SK-N-SH (cell line): Measurements from ENCODE around the gene TP63.

Experiments used
- EP300 ChIP-seq, 2 experiments: IDR thresholded peaks; 2 replicates each; pipeline versions ENCODE4 v1.4.0 to v1.6.1; 2012; ENCODE audit warnings: borderline replicate concordance in 1 of 2, low read depth in 1 of 2, low read length in 1 of 2
- GATA2 ChIP-seq: sonication (generic); formaldehyde crosslinking; IDR thresholded peaks from 2 replicates; pipeline ENCODE4 v1.5.0; 2020; ENCODE audit warnings: mild to moderate bottlenecking, missing genetic modification reagents
- MXI1 ChIP-seq: IDR thresholded peaks from 2 replicates; pipeline ENCODE4 v1.6.1; 2012; ENCODE audit warnings: mild to moderate bottlenecking, low read depth, low read length, improper control_type of control experiment
- POLR2AphosphoS5 ChIP-seq: IDR thresholded peaks from 2 replicates; pipeline ENCODE4 v1.6.1; 2012; ENCODE audit warnings: low read depth, low read length
- TF ChIP-seq, protein P1 (sequence below): fragments of 200-600 bp; sonication (generic); IDR thresholded peaks from 2 replicates; pipeline ENCODE4 v1.6.1; 2017; ENCODE audit warnings: antibody characterized with exemption, mild to moderate bottlenecking, moderate library complexity
- TF ChIP-seq, protein P2 (sequence below): IDR thresholded peaks from 2 replicates; pipeline ENCODE4 v1.4.0; 2012; ENCODE audit warnings: low read depth
- TF ChIP-seq, protein P3 (sequence below): fragments of 150-350 bp; IDR thresholded peaks from 2 replicates; pipeline ENCODE4 v1.6.1; 2016; ENCODE audit warnings: mild to moderate bottlenecking, low read depth, low read length

DNA sequence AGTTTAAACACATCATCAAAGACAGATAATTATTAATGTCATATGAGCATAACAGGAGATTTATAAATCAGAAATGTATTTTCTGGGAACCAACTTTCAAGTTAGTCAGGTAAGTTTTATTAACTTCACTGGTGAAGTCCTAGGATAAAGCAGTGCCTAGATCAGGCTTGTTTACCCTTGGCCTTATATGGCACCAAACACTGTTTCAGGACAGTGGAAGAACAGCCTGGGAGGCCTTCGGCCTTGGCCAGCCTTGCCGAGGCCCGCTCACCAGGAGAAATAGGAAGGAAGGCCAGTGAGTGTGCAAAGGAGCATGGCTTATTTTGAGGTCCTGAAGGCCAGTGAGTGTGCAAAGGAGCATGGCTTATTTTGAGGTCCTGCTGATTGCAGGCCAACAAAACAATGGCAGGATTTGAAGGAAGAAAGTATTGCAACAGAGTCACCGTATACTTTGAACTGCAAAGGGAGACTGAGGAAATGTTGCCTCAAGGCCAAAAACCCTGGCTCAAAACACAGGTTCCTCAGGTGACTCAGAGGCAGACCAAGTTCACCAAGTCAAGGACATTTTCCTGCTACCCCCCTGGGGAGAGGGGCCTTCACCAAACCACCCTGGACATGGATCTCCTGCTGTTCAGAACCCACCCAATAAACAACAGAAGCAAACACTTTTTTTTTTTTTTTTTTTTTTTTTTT is 174.3 kb downstream of the TP63 start:
- TF ChIP-seq, protein P1, sequence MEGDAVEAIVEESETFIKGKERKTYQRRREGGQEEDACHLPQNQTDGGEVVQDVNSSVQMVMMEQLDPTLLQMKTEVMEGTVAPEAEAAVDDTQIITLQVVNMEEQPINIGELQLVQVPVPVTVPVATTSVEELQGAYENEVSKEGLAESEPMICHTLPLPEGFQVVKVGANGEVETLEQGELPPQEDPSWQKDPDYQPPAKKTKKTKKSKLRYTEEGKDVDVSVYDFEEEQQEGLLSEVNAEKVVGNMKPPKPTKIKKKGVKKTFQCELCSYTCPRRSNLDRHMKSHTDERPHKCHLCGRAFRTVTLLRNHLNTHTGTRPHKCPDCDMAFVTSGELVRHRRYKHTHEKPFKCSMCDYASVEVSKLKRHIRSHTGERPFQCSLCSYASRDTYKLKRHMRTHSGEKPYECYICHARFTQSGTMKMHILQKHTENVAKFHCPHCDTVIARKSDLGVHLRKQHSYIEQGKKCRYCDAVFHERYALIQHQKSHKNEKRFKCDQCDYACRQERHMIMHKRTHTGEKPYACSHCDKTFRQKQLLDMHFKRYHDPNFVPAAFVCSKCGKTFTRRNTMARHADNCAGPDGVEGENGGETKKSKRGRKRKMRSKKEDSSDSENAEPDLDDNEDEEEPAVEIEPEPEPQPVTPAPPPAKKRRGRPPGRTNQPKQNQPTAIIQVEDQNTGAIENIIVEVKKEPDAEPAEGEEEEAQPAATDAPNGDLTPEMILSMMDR = no peak
- no peak for TF ChIP-seq EP300 (IDR thresholded peaks at IDR 0.05; ENCODE audit: borderline replicate concordance in 1 of 2, low read depth in 1 of 2, low read length in 1 of 2)
- no peak for TF ChIP-seq POLR2AphosphoS5
- TF ChIP-seq, protein P2, sequence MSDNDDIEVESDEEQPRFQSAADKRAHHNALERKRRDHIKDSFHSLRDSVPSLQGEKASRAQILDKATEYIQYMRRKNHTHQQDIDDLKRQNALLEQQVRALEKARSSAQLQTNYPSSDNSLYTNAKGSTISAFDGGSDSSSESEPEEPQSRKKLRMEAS = no peak
- TF ChIP-seq, protein P3, sequence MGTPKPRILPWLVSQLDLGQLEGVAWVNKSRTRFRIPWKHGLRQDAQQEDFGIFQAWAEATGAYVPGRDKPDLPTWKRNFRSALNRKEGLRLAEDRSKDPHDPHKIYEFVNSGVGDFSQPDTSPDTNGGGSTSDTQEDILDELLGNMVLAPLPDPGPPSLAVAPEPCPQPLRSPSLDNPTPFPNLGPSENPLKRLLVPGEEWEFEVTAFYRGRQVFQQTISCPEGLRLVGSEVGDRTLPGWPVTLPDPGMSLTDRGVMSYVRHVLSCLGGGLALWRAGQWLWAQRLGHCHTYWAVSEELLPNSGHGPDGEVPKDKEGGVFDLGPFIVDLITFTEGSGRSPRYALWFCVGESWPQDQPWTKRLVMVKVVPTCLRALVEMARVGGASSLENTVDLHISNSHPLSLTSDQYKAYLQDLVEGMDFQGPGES = no peak
- TF ChIP-seq GATA2 (CRISPR knock-in tag) = no peak
- no peak for TF ChIP-seq MXI1
